Naive thymus-derived CD4-positive, alpha-beta T cell (primary cell): ENCODE results near the gene ALPG. TPM values are rescaled to one million over a fixed set of nuclear protein-coding genes. Genes with fewer than 3 reads are reported as not detected.
"Not testable (repeated sequence)": the region's sequence is repeated elsewhere in the genome, so short reads cannot be mapped to it uniquely, and the experiment has no call there.

ENCODE experiments used
- ATAC-seq: fragments of 150-1000 bp; cut with Tn5 transposase; 2 replicates; pipeline ENCODE4 v1.10.0; 2021; ENCODE audit warnings: mild to moderate bottlenecking, moderate library complexity
- CTCF ChIA-PET: fragments of 350-600 bp; sonication (Branson Sonifier 250); formaldehyde crosslinking; loops from one replicate; lab custom pipeline; 2021; ENCODE audit warnings: antibody characterized with exemption; lab: Charles Lee
- POLR2A ChIA-PET: fragments of 350-600 bp; sonication (Branson Sonifier 250); formaldehyde crosslinking; loops from one replicate; lab custom pipeline; 2021; ENCODE audit warnings: antibody characterized with exemption, inconsistent platforms; lab: Charles Lee
- DNase-seq, 9 donors: peaks; one replicate each; pipeline versions ENCODE4 v3.0.0 to v3.0.0-alpha.2; 2020 to 2022; ENCODE audit warnings: mixed read lengths in 1 of 9
- H3K27ac ChIP-seq: one replicate; pipeline ENCODE4 v1.7.0; 2013; ENCODE audit warnings: mild to moderate bottlenecking, low read depth, low read length, moderate library complexity
- H3K27me3 ChIP-seq, 2 donors: one replicate each; pipeline ENCODE4 v1.7.0; 2013; ENCODE audit warnings: low read length in 2 of 2, mild to moderate bottlenecking in 2 of 2, moderate library complexity in 2 of 2; ENCODE audit not compliant: control insufficient read depth in 2 of 2, insufficient read depth in 2 of 2
- H3K36me3 ChIP-seq, 3 experiments: 1 replicate in 2 of 3; 2 replicates in 1 of 3; pipeline ENCODE4 v1.7.0; 2013; ENCODE audit warnings: low read length in 3 of 3, mild to moderate bottlenecking in 3 of 3, moderate library complexity in 1 of 3; ENCODE audit not compliant: insufficient read depth in 3 of 3, control insufficient read depth in 2 of 3
- H3K4me1 ChIP-seq, 2 donors: one replicate each; pipeline ENCODE4 v1.7.0; 2013; ENCODE audit warnings: low read length in 2 of 2, mild to moderate bottlenecking in 2 of 2, moderate library complexity in 1 of 2; ENCODE audit not compliant: control insufficient read depth in 2 of 2, insufficient read depth in 2 of 2
- H3K4me3 ChIP-seq: 2 replicates; pipeline ENCODE4 v1.7.0; 2013; ENCODE audit warnings: mild to moderate bottlenecking, low read length
- H3K9me3 ChIP-seq, 3 experiments: 1 replicate in 2 of 3; 2 replicates in 1 of 3; pipeline ENCODE4 v1.7.0; 2013; ENCODE audit warnings: low read length in 3 of 3; ENCODE audit not compliant: control insufficient read depth in 2 of 3
- H3K27ac Mint-ChIP-seq, 9 donors: one replicate each; pipeline ENCODE4 v1.8.0; 2020 to 2022; ENCODE audit warnings: mixed read lengths in 9 of 9, mild to moderate bottlenecking in 8 of 9, moderate library complexity in 5 of 9, inconsistent platforms in 2 of 9
- H3K27me3 Mint-ChIP-seq, 5 donors: one replicate each; pipeline ENCODE4 v1.8.0; 2021 to 2022; ENCODE audit warnings: mixed read lengths in 5 of 5, mild to moderate bottlenecking in 1 of 5
- H3K36me3 Mint-ChIP-seq, 5 donors: one replicate each; pipeline ENCODE4 v1.8.0; 2020 to 2022; ENCODE audit warnings: mixed read lengths in 5 of 5, mild to moderate bottlenecking in 3 of 5, inconsistent platforms in 1 of 5
- H3K4me1 Mint-ChIP-seq, 7 donors: one replicate each; pipeline ENCODE4 v1.8.0; 2020 to 2022; ENCODE audit warnings: mixed read lengths in 7 of 7, mild to moderate bottlenecking in 3 of 7, inconsistent platforms in 1 of 7
- H3K4me3 Mint-ChIP-seq, 10 donors: one replicate each; pipeline ENCODE4 v1.8.0; 2020 to 2022; ENCODE audit warnings: mild to moderate bottlenecking in 10 of 10, mixed read lengths in 10 of 10, moderate library complexity in 6 of 10, inconsistent platforms in 2 of 10
- H3K9me3 Mint-ChIP-seq, 11 donors: one replicate each; pipeline ENCODE4 v1.8.0; 2020 to 2022; ENCODE audit warnings: mixed read lengths in 11 of 11, mild to moderate bottlenecking in 4 of 11, inconsistent platforms in 1 of 11, moderate library complexity in 1 of 11
- intact Hi-C, 2 donors: fragments of 100-400 bp; cut with micrococcal nuclease; formaldehyde crosslinking; loops; one replicate each; pipeline ENCODE4 v1.15.1; 2023
- polyA plus RNA-seq, 2 donors: library from polyadenylated mRNA; unstranded; fragments of 300-500 nt; fragmentation: Illumina TruSeq; gene quantifications; one replicate each; pipeline ENCODE4 v1.2.3, GENCODE V29; 2021
- total RNA-seq, 6 experiments: library from RNA in 5 of 6; stranded (reverse) in 5 of 6; gene quantifications; 1 replicate in 5 of 6; 2 replicates in 1 of 6; pipeline ENCODE4 v1.2.3 and lab custom pipeline; 2021 to 2026

Gene ALPG
- total and polyA plus RNA-seq, 7 experiments from 2014 or later = not detected

GRCh38 chr2:232376713-232377112 is 29.9 kb upstream of the ALPG start:
- POLR2A ChIA-PET = no interaction called here
- Histone ChIP-seq H3K4me1 (no peaks in the 10 kb centered on the region), H3K9me3 (no peaks in the 10 kb centered on the region), H3K4me3 (no peak overlapping the region), H3K27me3 (no peaks in the 10 kb centered on the region), H3K27ac (no peak overlapping the region), H3K36me3 (no peaks in the 10 kb centered on the region)
- DNase-seq = no peak
- Mint-ChIP-seq H3K4me1 (no peaks in the 10 kb centered on the region), H3K36me3 (no peaks in the 10 kb centered on the region), H3K27me3 (peaks cover 0 to 1% (median 0%) of the 10 kb centered on the region in 5 donors), H3K27ac (peak overlapping the region in 1 of 9 donors; percentile 55), H3K9me3 (no peaks in the 10 kb centered on the region), H3K4me3 (no peak overlapping the region)
- CTCF ChIA-PET = interaction anchor here (1.2 kb wide), 1 partner anchor 455 kb away, joined by 3 read pairs; no protein-coding TSS in a partner anchor
- ATAC-seq = no peak
- intact Hi-C loops = no loop called here

GRCh38 chr2:232377319-232377718 is 29.3 kb upstream of the ALPG start:
- intact Hi-C loops = no loop called here
- Mint-ChIP-seq H3K4me1 (no peaks in the 10 kb centered on the region), H3K27ac (no peak overlapping the region), H3K36me3 (no peaks in the 10 kb centered on the region), H3K4me3 (no peak overlapping the region), H3K27me3 (peaks cover 0 to 7% (median 3%) of the 10 kb centered on the region in 5 donors), H3K9me3 (no peaks in the 10 kb centered on the region)
- Histone ChIP-seq H3K4me1 (no peaks in the 10 kb centered on the region), H3K4me3 (no peak overlapping the region), H3K36me3 (no peaks in the 10 kb centered on the region), H3K9me3 (no peaks in the 10 kb centered on the region), H3K27me3 (no peaks in the 10 kb centered on the region), H3K27ac (no peak overlapping the region)
- ATAC-seq (no peak), DNase-seq (no peak)
- CTCF ChIA-PET = interaction anchor here (1.2 kb wide), 1 partner anchor 456 kb away, joined by 3 read pairs; no protein-coding TSS in a partner anchor
- POLR2A ChIA-PET = no interaction called here

GRCh38 chr2:232377841-232378734 is 28.6 kb upstream of the ALPG start:
- H3K4me1 Mint-ChIP-seq = no peaks in the 10 kb centered on the region
- CTCF ChIA-PET = interaction anchor here (0.6 kb wide), 1 partner anchor 333 kb away, joined by 6 read pairs; no protein-coding TSS in a partner anchor

DNA sequence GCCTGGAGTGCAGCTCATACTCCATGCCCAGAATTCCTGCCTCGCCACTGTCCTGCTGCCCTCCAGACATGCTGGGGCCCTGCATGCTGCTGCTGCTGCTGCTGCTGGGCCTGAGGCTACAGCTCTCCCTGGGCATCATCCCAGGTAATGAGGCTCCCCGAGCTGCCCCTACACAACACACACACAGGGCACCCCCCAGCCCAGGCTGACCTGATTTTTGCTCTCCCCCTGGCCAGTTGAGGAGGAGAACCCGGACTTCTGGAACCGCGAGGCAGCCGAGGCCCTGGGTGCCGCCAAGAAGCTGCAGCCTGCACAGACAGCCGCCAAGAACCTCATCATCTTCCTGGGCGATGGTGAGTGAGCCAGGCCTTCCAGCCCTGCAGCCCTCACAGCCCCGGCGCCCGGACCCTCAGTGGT is 27.9 kb upstream of the ALPG start, which contains the start of gene ALPP:
ALPP (plus strand) TSS at position 17 of the 417 bp plus-strand sequence; CDS start at position 69, 52 bp downstream.
- H3K36me3 ChIP-seq, H3K4me3 Mint-ChIP-seq, H3K27me3 ChIP-seq, H3K9me3 Mint-ChIP-seq, H3K4me1 Mint-ChIP-seq, H3K27ac ChIP-seq, ATAC-seq, POLR2A ChIA-PET, H3K36me3 Mint-ChIP-seq, DNase-seq, H3K27ac Mint-ChIP-seq, H3K4me1 ChIP-seq, H3K9me3 ChIP-seq, intact Hi-C loops, H3K4me3 ChIP-seq: not testable (repeated sequence)
- H3K27me3 Mint-ChIP-seq = peaks cover 5 to 17% (median 13%) of the 10 kb centered on the region in 5 donors
- CTCF ChIA-PET = interaction anchor here (0.6 kb wide), 1 partner anchor 333 kb away, joined by 6 read pairs; no protein-coding TSS in a partner anchor

More at GRCh38 chr2:232377841-232378734, 28.6 kb upstream of the ALPG start:
- Histone ChIP-seq H3K27ac (no peak overlapping the region), H3K4me1 (no peaks in the 10 kb centered on the region), H3K27me3 (no peaks in the 10 kb centered on the region), H3K4me3 (no peak overlapping the region), H3K9me3 (no peaks in the 10 kb centered on the region), H3K36me3 (no peaks in the 10 kb centered on the region)
- intact Hi-C loops = no loop called here
- POLR2A ChIA-PET = no interaction called here
- Mint-ChIP-seq H3K36me3 (no peaks in the 10 kb centered on the region), H3K9me3 (no peaks in the 10 kb centered on the region), H3K27ac (no peak overlapping the region), H3K27me3 (peaks cover 4 to 13% (median 10%) of the 10 kb centered on the region in 5 donors), H3K4me3 (no peak overlapping the region)
- ATAC-seq (no peak), DNase-seq (no peak)

DNA sequence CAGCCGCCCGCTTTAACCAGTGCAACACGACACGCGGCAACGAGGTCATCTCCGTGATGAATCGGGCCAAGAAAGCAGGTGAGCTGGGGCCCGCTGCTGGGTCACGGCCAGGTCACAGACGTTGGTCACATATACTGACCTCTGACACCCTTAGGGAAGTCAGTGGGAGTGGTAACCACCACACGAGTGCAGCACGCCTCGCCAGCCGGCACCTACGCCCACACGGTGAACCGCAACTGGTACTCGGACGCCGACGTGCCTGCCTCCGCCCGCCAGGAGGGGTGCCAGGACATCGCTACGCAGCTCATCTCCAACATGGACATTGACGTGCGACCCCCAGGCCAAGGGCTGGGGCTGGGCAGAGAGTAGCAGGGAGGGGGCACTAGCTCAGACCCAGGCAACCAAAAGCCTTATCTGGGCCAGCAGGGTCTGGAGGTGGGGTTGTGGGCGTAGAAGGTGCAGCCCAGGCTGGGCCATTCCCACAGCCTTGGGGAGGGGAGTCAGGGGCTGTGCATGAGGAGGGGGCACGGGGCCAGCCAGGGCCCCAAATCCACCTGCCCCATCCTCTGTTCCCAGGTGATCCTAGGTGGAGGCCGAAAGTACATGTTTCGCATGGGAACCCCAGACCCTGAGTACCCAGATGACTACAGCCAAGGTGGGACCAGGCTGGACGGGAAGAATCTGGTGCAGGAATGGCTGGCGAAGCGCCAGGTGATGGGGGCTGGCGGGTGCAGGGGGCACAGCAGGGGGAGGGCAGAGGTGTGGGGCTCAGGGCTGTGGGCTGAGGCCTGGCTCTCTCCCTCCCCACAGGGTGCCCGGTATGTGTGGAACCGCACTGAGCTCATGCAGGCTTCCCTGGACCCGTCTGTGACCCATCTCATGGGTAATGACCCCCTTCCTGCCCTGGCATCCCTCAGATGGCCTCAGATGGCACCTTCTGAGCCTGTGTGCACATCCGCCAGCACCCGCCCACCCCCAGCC is 26.7 kb upstream of the ALPG start:
- CTCF ChIA-PET, H3K9me3 Mint-ChIP-seq, H3K36me3 Mint-ChIP-seq, H3K4me1 Mint-ChIP-seq, H3K9me3 ChIP-seq, H3K27ac Mint-ChIP-seq, DNase-seq, H3K4me3 ChIP-seq, H3K4me1 ChIP-seq, H3K4me3 Mint-ChIP-seq, ATAC-seq, H3K36me3 ChIP-seq, intact Hi-C loops, H3K27ac ChIP-seq, POLR2A ChIA-PET, H3K27me3 ChIP-seq: not testable (repeated sequence)
- peaks cover 17 to 26% (median 22%) of the 10 kb centered on the region in 5 donors for H3K27me3 Mint-ChIP-seq

- H3K27me3 ChIP-seq, H3K4me1 ChIP-seq, H3K36me3 Mint-ChIP-seq, POLR2A ChIA-PET, H3K27ac ChIP-seq, CTCF ChIA-PET, H3K27ac Mint-ChIP-seq, intact Hi-C loops, H3K9me3 Mint-ChIP-seq, H3K9me3 ChIP-seq, H3K4me1 Mint-ChIP-seq, H3K4me3 ChIP-seq, H3K36me3 ChIP-seq, DNase-seq: not testable (repeated sequence)
- Mint-ChIP-seq H3K4me3 (peak overlapping the region in 5 of 10 donors; percentile 12 to 59 (median 41)), H3K27me3 (peaks cover 30 to 40% (median 33%) of the 10 kb centered on the region in 5 donors)
- ATAC-seq = peak; percentile 67
These were observed 25.2 kb upstream of the ALPG start for GRCh38 chr2:232381204-232382031.
